ENCODE data around the gene HMBS.

The HMBS gene

GRCh38 chr11:119115484-119116234 lies 31.0 kb downstream of the HMBS start:
- no peak overlapping the region for H3K4me3 ChIP-seq (ENCODE audit: low read length)
- no peak for TF ChIP-seq CTCF (IDR thresholded peaks at IDR 0.05; ENCODE audit: insufficient read depth, low read depth, low read length, missing control alignments)
- DNase-seq (ENCODE audit: low read depth) = no peak

GRCh38 chr11:119116235-119116594 lies 31.5 kb downstream of the HMBS start:
- DNase-seq (ENCODE audit: low read depth) = no peak
- no peak overlapping the region for H3K4me3 ChIP-seq (ENCODE audit: low read length)
- no peak for TF ChIP-seq CTCF (IDR thresholded peaks at IDR 0.05; ENCODE audit: insufficient read depth, low read depth, low read length, missing control alignments)

GRCh38 chr11:119116601-119117000 lies 31.9 kb downstream of the HMBS start:
- DNase-seq (ENCODE audit: low read depth) = no peak
- TF ChIP-seq CTCF (IDR thresholded peaks at IDR 0.05; ENCODE audit: insufficient read depth, low read depth, low read length, missing control alignments) = no peak
- no peak overlapping the region for H3K4me3 ChIP-seq (ENCODE audit: low read length)

- TF ChIP-seq CTCF (IDR thresholded peaks at IDR 0.05; ENCODE audit: insufficient read depth, low read depth, low read length, missing control alignments) = no peak
- no peak overlapping the region for H3K4me3 ChIP-seq (ENCODE audit: low read length)
- DNase-seq (ENCODE audit: low read depth) = no peak
Observed at GRCh38 chr11:119117004-119117706, 32.5 kb downstream of the HMBS start.

GRCh38 chr11:119118227-119118626 lies 33.5 kb downstream of the HMBS start:
- no peak overlapping the region for H3K4me3 ChIP-seq (ENCODE audit: low read length)
- no peak for DNase-seq (ENCODE audit: low read depth)
- TF ChIP-seq CTCF (IDR thresholded peaks at IDR 0.05; ENCODE audit: insufficient read depth, low read depth, low read length, missing control alignments) = no peak

- H3K4me3 ChIP-seq (ENCODE audit: low read length) = no peak overlapping the region
- no peak for TF ChIP-seq CTCF (IDR thresholded peaks at IDR 0.05; ENCODE audit: insufficient read depth, low read depth, low read length, missing control alignments)
- DNase-seq (ENCODE audit: low read depth) = no peak
Observed at GRCh38 chr11:119118946-119119345, 34.3 kb downstream of the HMBS start.
